ENCODE measurements around the gene TBC1D14.

- TF ChIP-seq, protein P1, sequence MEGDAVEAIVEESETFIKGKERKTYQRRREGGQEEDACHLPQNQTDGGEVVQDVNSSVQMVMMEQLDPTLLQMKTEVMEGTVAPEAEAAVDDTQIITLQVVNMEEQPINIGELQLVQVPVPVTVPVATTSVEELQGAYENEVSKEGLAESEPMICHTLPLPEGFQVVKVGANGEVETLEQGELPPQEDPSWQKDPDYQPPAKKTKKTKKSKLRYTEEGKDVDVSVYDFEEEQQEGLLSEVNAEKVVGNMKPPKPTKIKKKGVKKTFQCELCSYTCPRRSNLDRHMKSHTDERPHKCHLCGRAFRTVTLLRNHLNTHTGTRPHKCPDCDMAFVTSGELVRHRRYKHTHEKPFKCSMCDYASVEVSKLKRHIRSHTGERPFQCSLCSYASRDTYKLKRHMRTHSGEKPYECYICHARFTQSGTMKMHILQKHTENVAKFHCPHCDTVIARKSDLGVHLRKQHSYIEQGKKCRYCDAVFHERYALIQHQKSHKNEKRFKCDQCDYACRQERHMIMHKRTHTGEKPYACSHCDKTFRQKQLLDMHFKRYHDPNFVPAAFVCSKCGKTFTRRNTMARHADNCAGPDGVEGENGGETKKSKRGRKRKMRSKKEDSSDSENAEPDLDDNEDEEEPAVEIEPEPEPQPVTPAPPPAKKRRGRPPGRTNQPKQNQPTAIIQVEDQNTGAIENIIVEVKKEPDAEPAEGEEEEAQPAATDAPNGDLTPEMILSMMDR (IDR thresholded peaks at IDR 0.05), result no peak
- TF ChIP-seq POLR2A (IDR thresholded peaks at IDR 0.05), result no peak
Measured at GRCh38 chr4:7062816-7063215, 153.2 kb downstream of the TBC1D14 start.

Data from heart left ventricle (tissue), 13 donors.